Esophagus muscularis mucosa (tissue), 4 donors: Measurements from ENCODE around the gene KRT38. TPM values are rescaled to one million over a fixed set of nuclear protein-coding genes. Genes with fewer than 3 reads are reported as not detected.

Experiments
- DNase-seq: peaks from one replicate; pipeline ENCODE4 v3.0.0-alpha.2; 2017; ENCODE audit errors: extremely low spot score
- H3K27ac ChIP-seq, 4 donors: fragments of 200-600 bp; sonication (generic); replicated peaks in 1 of 4; 1 replicate in 3 of 4; 2 replicates in 1 of 4; pipeline ENCODE4 v1.5.1; 2016 to 2019; ENCODE audit warnings: mild to moderate bottlenecking in 1 of 4
- H3K27me3 ChIP-seq, 4 donors: fragments of 200-600 bp; sonication (generic); one replicate each; pipeline versions ENCODE4 v1.5.1 to v1.6.0; 2016 to 2019
- H3K36me3 ChIP-seq, 4 donors: fragments of 200-600 bp; sonication (generic); one replicate each; pipeline ENCODE4 v1.5.1; 2016 to 2019
- H3K4me1 ChIP-seq, 4 donors: fragments of 200-600 bp; sonication (generic); one replicate each; pipeline ENCODE4 v1.5.1; 2016 to 2019
- H3K4me3 ChIP-seq, 4 donors: fragments of 200-600 bp; sonication (generic); 1 replicate in 2 of 4; 2 replicates in 2 of 4; pipeline ENCODE4 v1.5.1; 2016 to 2019; ENCODE audit warnings: mild to moderate bottlenecking in 4 of 4, moderate library complexity in 1 of 4
- H3K9me3 ChIP-seq, 4 donors: fragments of 200-600 bp; sonication (generic); 1 replicate in 3 of 4; 2 replicates in 1 of 4; pipeline ENCODE4 v1.5.1; 2016 to 2019
- EP300 ChIP-seq: sonication (generic); formaldehyde crosslinking; IDR thresholded peaks from one replicate; pipeline ENCODE4 v1.6.1; 2017; ENCODE audit warnings: antibody characterized with exemption
- POLR2A ChIP-seq: fragments of 450-650 bp; IDR thresholded peaks from one replicate; pipeline ENCODE4 v1.6.1; 2017; ENCODE audit warnings: antibody characterized with exemption, moderate library complexity, mild to moderate bottlenecking, low read depth
- POLR2AphosphoS5 ChIP-seq, 2 donors: sonication (generic); formaldehyde crosslinking; IDR thresholded peaks; one replicate each; pipeline ENCODE4 v1.6.1; 2017; ENCODE audit warnings: antibody characterized with exemption in 2 of 2
- WGBS: methylation state at CpG from one replicate; pipeline ENCODE4 v1.1.5; 2018; 5-methylcytosine and 5-hydroxymethylcytosine counted together
- intact Hi-C: fragments of 100-400 bp; cut with DNase I; formaldehyde crosslinking; loops from one replicate; pipeline ENCODE4 v1.15.1; 2023
- total RNA-seq, 4 donors: library from RNA; depleted of rRNA; stranded (reverse); fragments of >200 nt; gene quantifications; one replicate each; pipeline versions ENCODE4 v1.1.0 to v1.2.1, GENCODE V29; 2016
- TF ChIP-seq, protein P1 (sequence below), 3 experiments: fragments of 200-600 bp in 2 of 3; fragments of 450-650 bp in 1 of 3; sonication (generic) in 2 of 3; IDR thresholded peaks; one replicate each; pipeline ENCODE4 v1.5.1; 2017 to 2019; ENCODE audit warnings: antibody characterized with exemption in 3 of 3, mild to moderate bottlenecking in 2 of 3, moderate library complexity in 1 of 3

Gene KRT38
- total RNA-seq, 4 donors from 2014 or later = not detected

DNA sequence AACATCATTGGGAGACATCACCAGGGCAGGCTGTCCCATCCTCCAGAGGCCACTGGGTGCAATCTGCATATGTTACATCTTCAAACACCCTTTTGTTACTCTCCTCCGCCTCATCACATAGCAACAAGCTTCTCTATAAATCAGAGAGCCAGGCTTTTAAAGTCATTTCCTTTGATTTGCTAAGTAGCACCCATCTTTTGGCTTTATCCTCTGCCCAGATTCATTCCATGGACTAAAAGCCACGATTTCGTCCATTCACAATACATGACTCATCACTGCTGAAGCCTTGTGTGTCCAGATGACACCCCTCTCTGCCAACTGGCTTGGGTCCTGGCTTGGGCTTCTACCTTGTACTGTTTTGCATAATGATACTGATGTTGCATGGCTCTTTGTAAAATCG, 2.0 kb upstream of the KRT38 start:
- H3K4me3 ChIP-seq = no peak overlapping the region
- WGBS = 75% methylated on average over 4 of the region's 4 CpGs
- intact Hi-C loops = no loop called here
- no peaks in the 10 kb centered on the region for H3K36me3 ChIP-seq
- no peak overlapping the region for H3K27ac ChIP-seq
- TF ChIP-seq, protein P1, sequence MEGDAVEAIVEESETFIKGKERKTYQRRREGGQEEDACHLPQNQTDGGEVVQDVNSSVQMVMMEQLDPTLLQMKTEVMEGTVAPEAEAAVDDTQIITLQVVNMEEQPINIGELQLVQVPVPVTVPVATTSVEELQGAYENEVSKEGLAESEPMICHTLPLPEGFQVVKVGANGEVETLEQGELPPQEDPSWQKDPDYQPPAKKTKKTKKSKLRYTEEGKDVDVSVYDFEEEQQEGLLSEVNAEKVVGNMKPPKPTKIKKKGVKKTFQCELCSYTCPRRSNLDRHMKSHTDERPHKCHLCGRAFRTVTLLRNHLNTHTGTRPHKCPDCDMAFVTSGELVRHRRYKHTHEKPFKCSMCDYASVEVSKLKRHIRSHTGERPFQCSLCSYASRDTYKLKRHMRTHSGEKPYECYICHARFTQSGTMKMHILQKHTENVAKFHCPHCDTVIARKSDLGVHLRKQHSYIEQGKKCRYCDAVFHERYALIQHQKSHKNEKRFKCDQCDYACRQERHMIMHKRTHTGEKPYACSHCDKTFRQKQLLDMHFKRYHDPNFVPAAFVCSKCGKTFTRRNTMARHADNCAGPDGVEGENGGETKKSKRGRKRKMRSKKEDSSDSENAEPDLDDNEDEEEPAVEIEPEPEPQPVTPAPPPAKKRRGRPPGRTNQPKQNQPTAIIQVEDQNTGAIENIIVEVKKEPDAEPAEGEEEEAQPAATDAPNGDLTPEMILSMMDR (IDR thresholded peaks at IDR 0.05) = no peak
- TF ChIP-seq POLR2AphosphoS5 (IDR thresholded peaks at IDR 0.05) = no peak
- TF ChIP-seq EP300 = no peak
- TF ChIP-seq POLR2A = no peak
- DNase-seq = no peak
- no peaks in the 10 kb centered on the region for H3K9me3 ChIP-seq
- no peaks in the 10 kb centered on the region for H3K4me1 ChIP-seq
- H3K27me3 ChIP-seq = peaks cover 0 to 3% (median 0%) of the 10 kb centered on the region in 4 donors

DNA sequence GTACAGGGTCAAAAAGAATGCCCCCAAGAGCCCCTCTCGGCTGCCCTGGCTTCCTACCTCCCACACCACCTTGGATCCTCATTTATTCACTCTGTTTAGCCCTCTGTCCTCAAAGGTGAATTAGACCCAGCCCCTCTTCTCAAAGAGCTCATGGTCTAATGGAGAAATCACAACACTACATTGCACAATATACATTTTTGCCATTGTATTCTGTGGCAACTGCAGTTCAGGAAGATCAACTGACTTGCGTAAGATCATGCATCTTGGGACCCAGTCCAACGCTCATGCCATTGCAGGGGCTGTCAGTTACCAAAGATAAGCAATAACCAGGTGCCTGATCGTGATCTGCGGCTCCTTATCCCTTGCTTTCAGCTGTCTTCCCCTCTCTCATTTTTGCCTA, 1.4 kb downstream of the KRT38 start:
- H3K4me3 ChIP-seq = no peak overlapping the region
- intact Hi-C loops = no loop called here
- H3K4me1 ChIP-seq = peaks cover 0 to 7% (median 6%) of the 10 kb centered on the region in 4 donors
- H3K9me3 ChIP-seq = no peaks in the 10 kb centered on the region
- H3K27me3 ChIP-seq = peaks cover 0 to 3% (median 0%) of the 10 kb centered on the region in 4 donors
- 78% methylated on average over 4 of the region's 5 CpGs for WGBS
- H3K36me3 ChIP-seq = no peaks in the 10 kb centered on the region
- no peak for DNase-seq
- no peak for TF ChIP-seq POLR2A
- TF ChIP-seq POLR2AphosphoS5 (IDR thresholded peaks at IDR 0.05) = no peak
- TF ChIP-seq, protein P1 (IDR thresholded peaks at IDR 0.05) = no peak
- TF ChIP-seq EP300 = no peak
- H3K27ac ChIP-seq = no peak overlapping the region

DNA sequence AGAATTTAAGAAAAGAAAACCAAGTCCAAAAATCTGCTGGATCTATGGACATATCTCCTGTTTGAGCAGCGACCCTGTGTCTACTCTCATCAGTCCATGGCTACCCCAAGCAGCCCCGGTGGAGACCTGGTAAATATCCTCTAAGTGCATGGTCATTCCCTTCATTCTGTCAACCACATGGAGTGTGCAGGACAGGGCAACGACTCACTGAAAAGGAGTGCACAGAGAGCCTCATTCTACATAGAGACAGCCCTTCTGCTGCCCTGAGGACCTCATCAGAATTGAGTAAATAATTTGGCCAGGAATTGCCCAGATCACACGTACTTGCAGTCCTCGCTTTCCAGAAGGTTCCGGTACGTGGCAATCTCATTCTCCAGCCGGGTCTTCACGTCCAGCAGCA, 3.0 kb downstream of the KRT38 start:
- no peak for DNase-seq
- Histone ChIP-seq H3K27ac (no peak overlapping the region), H3K4me1 (peaks cover 0 to 13% (median 12%) of the 10 kb centered on the region in 4 donors), H3K27me3 (peaks cover 0 to 3% (median 0%) of the 10 kb centered on the region in 4 donors), H3K4me3 (no peak overlapping the region), H3K36me3 (no peaks in the 10 kb centered on the region), H3K9me3 (no peaks in the 10 kb centered on the region)
- TF ChIP-seq POLR2A (no peak), EP300 (no peak), POLR2AphosphoS5 (IDR thresholded peaks at IDR 0.05) (no peak)
- TF ChIP-seq, protein P1 (IDR thresholded peaks at IDR 0.05) = no peak
- intact Hi-C loops = no loop called here
- 90% methylated on average over 9 of the region's 9 CpGs for WGBS

DNA sequence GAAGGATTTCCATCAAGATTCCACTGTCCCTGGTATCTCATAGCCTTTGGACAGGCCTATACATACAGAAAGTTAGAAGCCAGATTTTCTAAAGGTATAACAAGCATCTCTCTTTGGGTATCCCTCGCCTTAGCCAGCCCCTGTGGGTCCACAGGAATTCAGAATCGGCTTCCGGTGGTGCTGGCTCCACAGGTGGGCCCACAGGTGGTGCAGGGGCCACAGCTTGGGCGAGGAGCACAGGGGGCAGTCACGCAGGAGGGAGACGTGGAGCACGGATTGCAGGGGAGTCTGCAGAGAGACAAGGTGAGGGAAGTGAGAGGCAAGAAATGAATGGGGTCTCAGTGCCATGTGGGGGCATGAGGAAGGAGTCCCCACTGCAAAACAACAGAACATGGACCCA, 3.5 kb downstream of the KRT38 start:
- intact Hi-C loops = no loop called here
- TF ChIP-seq POLR2AphosphoS5 (IDR thresholded peaks at IDR 0.05) (no peak), EP300 (no peak), POLR2A (no peak)
- TF ChIP-seq, protein P1 (IDR thresholded peaks at IDR 0.05) = no peak
- H3K9me3 ChIP-seq = no peaks in the 10 kb centered on the region
- 97% methylated on average over 7 of the region's 7 CpGs for WGBS
- H3K4me3 ChIP-seq = no peak overlapping the region
- no peaks in the 10 kb centered on the region for H3K36me3 ChIP-seq
- H3K27ac ChIP-seq = no peak overlapping the region
- DNase-seq = no peak
- H3K27me3 ChIP-seq = peaks cover 0 to 3% (median 0%) of the 10 kb centered on the region in 4 donors
- peaks cover 0 to 13% (median 12%) of the 10 kb centered on the region in 4 donors for H3K4me1 ChIP-seq

DNA sequence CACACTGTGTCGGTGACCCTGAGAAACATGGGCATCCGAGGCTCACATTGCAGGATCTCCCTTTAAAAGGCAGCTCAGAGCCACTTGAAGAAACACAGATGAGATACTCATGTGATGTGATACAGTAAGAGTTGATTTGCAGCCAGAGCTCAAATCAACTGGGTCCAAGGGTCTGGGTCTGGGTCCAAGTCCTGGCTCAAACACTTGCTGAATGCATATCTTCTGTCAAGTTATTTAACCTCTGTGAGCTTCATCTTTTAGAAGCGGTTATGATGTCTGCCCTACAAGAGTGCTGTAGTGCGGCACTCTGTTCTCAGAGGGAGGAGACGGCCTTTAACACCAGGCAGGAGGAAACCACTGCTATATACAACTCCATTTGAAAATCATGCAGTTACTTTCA, 6.4 kb downstream of the KRT38 start:
- WGBS = 23% methylated on average over 5 of the region's 5 CpGs
- Histone ChIP-seq H3K4me1 (peaks cover 0 to 13% (median 12%) of the 10 kb centered on the region in 4 donors), H3K4me3 (no peak overlapping the region), H3K36me3 (no peaks in the 10 kb centered on the region), H3K9me3 (no peaks in the 10 kb centered on the region), H3K27me3 (no peaks in the 10 kb centered on the region), H3K27ac (no peak overlapping the region)
- intact Hi-C loops = no loop called here
- DNase-seq = no peak
- TF ChIP-seq EP300 = no peak
- TF ChIP-seq, protein P1 (IDR thresholded peaks at IDR 0.05) = no peak
